ENCODE data around the gene HOXA3.

The HOXA3 gene

GRCh38 chr7:27154901-27155815 lies 2.8 kb upstream of the HOXA3 start:
- no peak for DNase-seq (ENCODE audit: low spot score)

DNA sequence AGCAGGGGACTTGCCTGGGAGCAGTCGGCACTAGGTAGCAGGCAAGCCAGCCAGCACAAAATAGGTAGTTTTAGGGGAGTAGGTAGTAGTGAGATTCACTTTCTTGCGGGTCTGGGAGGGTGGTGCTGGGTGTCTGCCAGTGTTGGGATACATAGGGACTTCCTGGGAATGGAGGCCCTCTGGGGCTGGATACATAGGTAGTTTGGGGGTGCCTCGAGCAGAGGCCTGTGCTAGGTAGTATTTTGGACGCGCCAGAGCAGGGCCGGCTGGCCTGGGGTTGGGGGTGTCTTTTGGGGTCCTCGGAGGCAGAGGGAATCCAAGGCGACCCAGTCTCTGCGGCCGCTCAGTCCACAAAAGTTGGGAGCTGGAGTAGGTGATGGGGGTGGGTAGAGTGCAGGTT lies 2.0 kb upstream of the HOXA3 start:
- DNase-seq (ENCODE audit: low spot score): no peak

DNA sequence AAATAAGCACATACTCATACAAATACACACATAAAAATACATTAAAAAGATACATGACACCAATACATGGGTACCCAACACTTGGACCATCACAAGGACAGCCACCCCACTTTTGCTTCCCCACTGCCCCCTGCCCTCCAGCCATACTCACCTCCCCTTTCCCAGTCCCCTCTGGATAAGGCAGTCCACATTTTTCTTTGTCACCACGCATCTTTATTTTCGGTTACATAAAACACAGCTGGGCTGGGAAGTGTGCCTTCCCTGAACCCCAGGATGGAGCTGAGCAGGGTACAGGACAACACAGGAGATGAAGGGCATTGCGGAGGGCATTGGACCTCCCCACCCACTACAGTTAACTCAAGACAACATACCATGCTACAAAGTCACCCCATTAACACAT lies 1.1 kb upstream of the HOXA3 start:
- no peak for DNase-seq (ENCODE audit: low spot score)

- DNase-seq (ENCODE audit: low spot score): no peak
Observed at GRCh38 chr7:27152816-27153442, 546 bp upstream of the HOXA3 start.

DNA sequence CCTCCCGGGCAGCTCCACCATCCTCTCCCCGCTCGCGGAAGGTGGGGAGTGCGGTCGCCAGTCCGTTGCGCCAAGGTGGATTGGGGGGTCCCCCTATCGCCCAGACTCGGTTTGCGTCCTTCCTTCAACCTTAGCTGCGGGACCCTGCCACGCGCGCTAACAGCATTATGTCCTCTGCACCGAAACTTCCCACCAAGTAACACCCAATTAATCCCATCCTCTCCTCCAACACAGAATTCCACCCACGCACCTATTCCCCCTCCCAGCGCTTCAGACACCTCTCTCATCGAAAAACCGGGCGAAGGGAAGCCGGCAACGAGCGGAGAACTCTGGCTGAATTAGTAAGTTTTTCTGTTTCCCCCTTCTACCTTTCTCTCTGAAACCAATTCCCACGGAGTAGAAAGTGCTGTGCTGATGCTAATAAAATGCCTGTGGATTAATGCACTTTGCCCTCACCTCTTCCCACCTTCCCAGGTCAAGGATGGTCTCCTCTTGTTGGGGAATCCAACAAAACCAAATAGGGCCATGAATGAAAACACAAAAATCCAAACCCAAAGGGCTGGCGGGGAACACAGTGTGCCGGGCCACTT lies 947 bp downstream of the HOXA3 start:
- DNase-seq (ENCODE audit: low spot score): no peak

GRCh38 chr7:27150568-27151340 lies 1.6 kb downstream of the HOXA3 start:
- DNase-seq (ENCODE audit: low spot score): peak; percentile 84

DNA sequence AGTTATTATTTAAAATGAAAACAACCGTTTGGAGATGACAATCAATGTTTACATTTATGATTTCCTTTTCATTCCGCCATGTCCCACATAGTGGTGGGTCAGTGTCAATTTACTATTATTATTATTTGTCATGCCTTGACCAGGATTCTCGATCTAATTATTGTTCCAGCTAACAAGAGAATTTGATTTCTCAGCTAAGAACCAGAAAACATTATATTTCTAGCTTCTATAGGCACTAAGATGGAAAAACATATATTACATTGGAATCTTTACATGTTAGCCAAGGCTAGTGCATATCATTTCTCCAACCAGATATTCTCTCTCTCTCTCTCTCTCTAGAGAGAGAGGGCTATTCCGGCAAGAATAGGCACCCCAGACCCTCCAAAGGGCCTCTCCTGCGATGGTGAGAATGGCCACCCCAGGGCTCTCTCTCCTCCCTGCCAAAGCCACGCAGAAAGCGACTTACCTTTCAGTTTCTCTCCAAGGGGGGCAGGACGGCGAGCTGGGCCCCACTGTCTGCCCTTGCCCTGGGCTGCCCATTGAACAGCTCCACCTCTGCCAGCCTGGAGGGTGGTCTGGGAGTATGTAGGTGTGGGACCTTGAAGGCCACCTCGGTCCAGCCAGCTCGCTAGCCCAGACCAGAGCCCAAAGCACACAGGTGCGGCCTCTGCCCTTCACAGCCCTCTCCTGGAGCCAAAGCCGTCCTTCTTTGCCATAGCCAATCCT lies 2.4 kb downstream of the HOXA3 start:
- no peak for DNase-seq (ENCODE audit: low spot score)

- no peak for DNase-seq (ENCODE audit: low spot score)
Observed at GRCh38 chr7:27148756-27149641, 3.4 kb downstream of the HOXA3 start.

GRCh38 chr7:27148031-27148755 lies 4.2 kb downstream of the HOXA3 start:
- no peak for DNase-seq (ENCODE audit: low spot score)

GRCh38 chr7:27147199-27148030 lies 5.0 kb downstream of the HOXA3 start, which contains the start of gene HOXA6:
HOXA6 (minus strand) TSS chr7:27147774; CDS start chr7:27147749, 25 bp downstream.
- DNase-seq (ENCODE audit: low spot score): no peak

DNA sequence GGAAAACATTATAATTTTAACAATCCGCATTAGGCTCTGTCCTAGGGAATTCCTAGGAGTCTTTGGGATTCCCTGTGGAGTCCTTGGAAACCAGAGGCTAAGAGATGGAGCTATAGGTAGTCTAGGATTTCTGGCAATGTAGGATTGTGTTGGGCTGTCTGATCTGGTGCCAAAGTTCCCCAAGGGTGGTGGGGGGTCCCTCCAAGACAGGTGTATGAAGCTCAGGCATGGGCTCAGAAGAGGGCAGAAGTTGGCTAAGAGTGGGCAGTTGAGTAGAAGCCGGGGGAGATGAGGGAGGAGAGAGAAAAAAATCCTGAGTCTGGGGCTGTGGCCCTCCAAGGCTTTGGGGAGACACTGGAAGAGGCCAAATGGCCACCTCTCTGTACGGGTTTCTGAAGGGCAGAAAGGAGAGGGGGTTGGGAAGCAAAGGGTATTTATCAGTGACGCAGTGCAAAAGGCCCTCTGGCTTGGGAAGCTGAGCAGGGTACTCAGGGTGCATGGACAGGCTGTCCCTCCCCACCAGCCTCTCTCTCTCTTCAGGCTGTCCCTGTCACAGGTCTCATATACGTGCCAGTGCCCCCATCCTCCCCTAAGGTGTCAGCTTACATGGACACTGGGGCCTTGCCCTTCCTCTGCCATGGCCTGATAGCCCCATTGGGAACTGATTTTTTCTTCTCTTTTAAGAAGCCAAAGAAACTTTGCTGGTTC lies 5.7 kb downstream of the HOXA3 start:
- DNase-seq (ENCODE audit: low spot score): no peak

GRCh38 chr7:27145914-27146412 lies 6.4 kb downstream of the HOXA3 start:
- no peak for DNase-seq (ENCODE audit: low spot score)

- no peak for DNase-seq (ENCODE audit: low spot score)
Observed at GRCh38 chr7:27145165-27145913, 7.0 kb downstream of the HOXA3 start.

DNA sequence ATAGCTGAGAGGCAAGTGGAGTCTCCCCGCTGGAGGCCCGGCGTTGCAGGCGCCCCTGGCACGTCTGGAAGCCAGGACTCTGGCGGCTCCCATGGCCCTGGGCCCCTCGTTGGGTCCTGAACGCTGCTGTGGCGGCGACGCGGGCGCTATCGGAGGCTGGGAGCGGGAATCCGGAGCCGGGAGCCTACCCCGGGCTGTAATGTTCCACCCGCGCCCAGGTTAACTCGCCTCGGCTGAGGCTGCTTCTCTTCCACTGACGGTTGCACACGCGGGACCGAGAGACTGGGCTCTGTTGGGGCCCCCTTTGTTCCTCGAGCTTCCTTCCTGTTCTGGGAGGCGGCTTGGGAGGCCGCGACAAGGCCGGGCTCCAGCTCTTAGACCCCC lies 7.6 kb downstream of the HOXA3 start:
- DNase-seq (ENCODE audit: low spot score): no peak

- DNase-seq (ENCODE audit: low spot score): no peak
Observed at GRCh38 chr7:27143950-27144780, 8.2 kb downstream of the HOXA3 start.

Measured in kidney capillary endothelial cell (primary cell).